Bladder microvascular endothelial cell (primary cell): ENCODE data around the gene SH3RF1. TPM values are rescaled to one million over a fixed set of nuclear protein-coding genes. Genes with fewer than 3 reads are reported as not detected.

ENCODE experiments used
- total RNA-seq: library from RNA; depleted of rRNA; stranded (reverse); fragments of >200 nt; gene quantifications from 2 replicates; pipeline ENCODE4 v1.2.3, GENCODE V29; 2014

Gene SH3RF1
- total RNA-seq = 7.0 and 11.1 TPM in 2 replicates

GRCh38 chr4:169270810-169271691 is at the start of gene SH3RF1:
Gene SH3RF1, minus strand, starts transcription at chr4:169270956. Its CDS starts 1,744 bp downstream, at chr4:169269212.

